ENCODE results near the gene OXLD1.

The OXLD1 gene

GRCh38 chr17:81701288-81702071 is 35.1 kb upstream of the OXLD1 start:
- no peak for DNase-seq (ENCODE audit: low read depth)

- no peak for DNase-seq (ENCODE audit: low read depth)
These were observed 34.2 kb upstream of the OXLD1 start for GRCh38 chr17:81700353-81701287.

GRCh38 chr17:81697261-81698044 is 31.0 kb upstream of the OXLD1 start:
- no peak for DNase-seq (ENCODE audit: low read depth)

- DNase-seq (ENCODE audit: low read depth) = no peak
These were observed 30.0 kb upstream of the OXLD1 start for GRCh38 chr17:81696218-81696941.

DNA sequence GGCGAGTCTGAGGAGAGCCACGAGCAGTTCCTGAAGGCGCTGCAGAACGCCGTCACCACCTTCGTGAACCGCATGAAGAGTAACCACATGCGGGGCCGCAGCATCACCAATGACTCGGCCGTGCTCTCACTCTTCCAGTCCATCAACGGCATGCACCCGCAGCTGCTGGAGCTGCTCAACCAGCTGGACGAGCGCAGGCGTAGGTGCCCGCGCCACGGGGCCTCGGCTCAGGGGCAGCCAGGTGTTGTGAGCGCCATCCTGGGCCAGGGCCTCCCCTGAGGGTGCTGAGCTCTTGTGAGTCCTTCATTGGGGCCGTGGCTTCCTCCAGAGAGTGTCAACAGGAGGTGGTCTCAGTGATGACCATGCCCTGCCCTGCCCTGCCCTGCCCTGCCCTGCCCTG is 29.4 kb upstream of the OXLD1 start:
- no peak for DNase-seq (ENCODE audit: low read depth)

DNA sequence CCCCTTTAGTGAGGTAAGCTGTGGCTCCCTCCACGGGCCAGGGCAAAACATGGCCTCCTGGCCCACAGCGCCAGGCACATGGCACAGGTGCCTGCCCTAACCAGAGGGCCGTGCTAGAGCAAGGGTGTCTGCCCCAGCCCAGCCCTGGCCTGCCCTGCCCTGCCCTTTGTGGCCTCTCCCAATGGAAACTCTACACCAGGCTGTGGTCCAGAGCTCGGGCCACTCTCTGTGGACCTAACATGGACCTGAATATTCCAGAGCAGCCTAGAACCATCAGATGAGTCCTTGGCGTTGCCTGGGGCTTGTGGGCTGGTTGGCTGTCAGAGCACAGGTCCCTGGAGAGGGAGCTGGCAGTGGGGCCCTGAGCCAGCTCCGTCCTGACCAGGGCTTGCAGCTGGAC is 28.8 kb upstream of the OXLD1 start:
- DNase-seq (ENCODE audit: low read depth) = no peak

DNA sequence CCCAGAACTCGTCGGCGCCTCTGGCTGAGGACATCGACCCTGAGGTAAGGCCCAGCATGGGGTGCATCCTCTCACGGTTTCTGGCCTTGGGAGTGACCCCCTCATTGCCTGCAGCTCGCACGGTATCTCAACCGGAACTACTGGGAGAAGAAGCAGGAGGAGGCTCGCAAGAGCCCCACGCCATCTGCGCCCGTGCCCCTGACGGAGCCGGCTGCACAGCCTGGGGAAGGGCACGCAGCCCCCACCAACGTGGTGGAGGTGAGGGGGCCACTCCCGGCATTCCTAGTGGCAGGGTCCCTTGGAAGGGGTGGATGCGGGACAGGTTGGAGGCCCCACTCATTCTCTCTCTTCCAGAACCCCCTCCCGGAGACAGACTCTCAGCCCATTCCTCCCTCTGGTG is 28.4 kb upstream of the OXLD1 start:
- DNase-seq (ENCODE audit: low read depth) = no peak

- no peak for DNase-seq (ENCODE audit: low read depth)
These were observed 27.3 kb upstream of the OXLD1 start for GRCh38 chr17:81693509-81694210.

DNA sequence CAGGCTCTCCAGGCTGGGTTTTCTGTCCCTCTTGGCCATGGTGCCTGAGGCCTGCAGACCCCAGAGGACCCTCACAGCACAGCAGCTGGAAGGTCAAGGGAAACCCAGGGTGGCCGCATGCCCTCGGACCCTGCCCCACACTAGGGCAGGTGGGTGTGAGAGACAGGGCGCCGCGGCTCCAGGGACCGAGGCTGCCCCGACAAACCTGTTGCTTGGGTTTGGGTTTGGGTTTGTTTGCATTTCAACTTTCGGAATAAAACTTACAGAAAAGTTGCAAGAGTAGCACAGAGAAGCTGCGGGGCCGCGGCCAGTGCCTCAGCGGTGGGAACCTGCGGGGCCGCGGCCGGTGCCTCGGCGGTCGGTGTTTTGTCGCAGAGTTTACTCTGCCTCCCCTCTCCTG is 25.2 kb upstream of the OXLD1 start:
- DNase-seq (ENCODE audit: low read depth) = no peak

DNA sequence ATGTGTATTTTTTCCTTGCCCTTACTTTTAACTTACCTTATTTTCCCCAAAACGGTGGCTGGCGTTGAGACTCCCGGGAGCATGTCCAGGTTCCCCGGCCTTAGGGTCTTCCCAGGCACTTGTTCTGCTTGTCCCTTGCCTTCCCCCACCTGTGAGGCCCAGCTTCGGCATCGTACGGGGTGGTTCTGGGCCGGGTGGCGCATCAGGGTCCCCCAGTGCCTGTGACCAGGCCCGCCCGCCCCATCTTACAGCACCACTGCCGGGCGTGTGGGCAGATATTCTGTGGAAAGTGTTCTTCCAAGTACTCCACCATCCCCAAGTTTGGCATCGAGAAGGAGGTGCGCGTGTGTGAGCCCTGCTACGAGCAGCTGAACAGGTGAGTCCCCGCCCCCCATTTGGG is 24.8 kb upstream of the OXLD1 start:
- DNase-seq (ENCODE audit: low read depth) = no peak

DNA sequence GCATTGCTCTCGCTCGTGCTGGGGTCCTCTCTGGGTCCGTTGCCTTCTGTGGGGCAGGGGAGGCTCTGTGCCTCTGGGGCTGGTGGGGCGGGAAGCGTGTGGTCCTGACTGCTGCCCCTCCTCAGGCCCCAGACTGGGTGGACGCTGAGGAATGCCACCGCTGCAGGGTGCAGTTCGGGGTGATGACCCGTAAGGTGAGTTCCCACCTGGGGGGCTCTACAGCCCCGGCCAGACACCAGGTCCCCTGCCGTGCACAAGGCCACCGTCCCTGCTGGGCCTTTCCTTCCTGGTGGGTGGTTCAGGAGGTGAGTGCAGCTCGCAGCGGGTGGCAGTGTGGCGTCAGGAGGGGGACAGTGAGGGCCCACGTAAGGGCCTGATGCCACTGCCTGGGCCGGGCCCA is 24.1 kb upstream of the OXLD1 start:
- no peak for DNase-seq (ENCODE audit: low read depth)

DNA sequence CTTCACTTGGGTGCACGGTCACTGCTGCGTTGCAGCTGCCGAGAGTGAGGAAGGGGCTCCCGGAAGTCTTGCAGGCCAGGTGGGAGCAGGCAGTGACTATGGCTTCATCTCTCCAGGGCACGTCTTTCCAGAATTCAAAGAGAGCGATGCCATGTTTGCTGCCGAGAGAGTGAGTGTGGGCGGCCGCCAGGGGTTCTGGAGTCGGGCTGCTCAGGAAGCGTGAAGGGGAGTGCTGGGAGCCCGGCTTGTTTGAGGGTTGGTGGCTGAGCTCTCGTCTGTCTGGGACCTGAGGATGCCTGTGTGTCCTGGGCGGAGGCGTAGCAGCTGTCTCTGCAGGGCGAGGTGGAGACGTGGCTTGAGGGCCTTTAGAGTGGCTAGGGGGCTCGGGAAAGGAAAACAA is 23.7 kb upstream of the OXLD1 start:
- DNase-seq (ENCODE audit: low read depth) = no peak

DNA sequence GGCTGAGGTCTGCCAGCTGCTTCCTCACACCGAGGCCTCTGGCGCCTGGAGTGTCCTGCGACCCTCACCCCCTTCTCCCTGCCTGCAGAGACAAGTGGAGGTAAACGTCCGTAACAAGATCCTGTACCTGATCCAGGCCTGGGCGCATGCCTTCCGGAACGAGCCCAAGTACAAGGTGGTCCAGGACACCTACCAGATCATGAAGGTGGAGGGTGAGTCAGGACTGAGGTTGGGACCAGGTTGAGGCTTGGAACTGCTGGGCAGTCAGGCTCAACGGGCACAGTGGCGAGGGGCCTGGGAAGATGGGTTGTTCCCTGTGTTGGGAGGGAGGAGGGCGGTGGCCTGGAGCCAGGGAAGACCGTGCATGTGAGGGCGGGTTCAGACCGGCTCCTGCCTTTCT is 22.2 kb upstream of the OXLD1 start:
- DNase-seq (ENCODE audit: low read depth) = no peak

- DNase-seq (ENCODE audit: low read depth) = no peak
These were observed 21.6 kb upstream of the OXLD1 start for GRCh38 chr17:81687770-81688541.

- no peak for DNase-seq (ENCODE audit: low read depth)
These were observed 20.2 kb upstream of the OXLD1 start for GRCh38 chr17:81686614-81687013.

GRCh38 chr17:81685108-81685507 is 18.7 kb upstream of the OXLD1 start:
- DNase-seq (ENCODE audit: low read depth) = no peak

DNA sequence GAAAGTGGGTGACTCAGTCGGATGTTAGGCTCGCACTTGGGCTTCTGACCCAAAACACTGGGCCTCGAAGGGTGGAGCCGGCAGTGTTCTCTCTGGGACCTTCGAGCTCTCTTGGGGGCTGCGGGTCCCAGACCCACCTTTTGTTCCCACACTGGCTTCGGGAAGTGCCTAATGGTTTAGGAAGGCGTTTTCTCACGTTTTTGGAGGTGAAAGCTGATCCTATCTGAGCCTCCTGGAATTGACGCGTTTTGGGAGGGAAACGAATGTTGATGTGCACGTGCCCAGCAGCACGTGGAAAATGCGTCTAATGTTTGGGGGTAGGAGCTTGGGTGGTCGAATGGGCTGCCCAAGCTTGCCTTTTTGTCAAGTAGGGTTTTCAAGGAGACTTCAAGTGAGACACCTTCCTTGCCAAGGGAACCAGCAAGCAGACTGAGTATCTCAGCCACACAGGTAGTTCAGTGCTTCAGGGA is 18.1 kb upstream of the OXLD1 start:
- no peak for DNase-seq (ENCODE audit: low read depth)

GRCh38 chr17:81683584-81684441 is 17.4 kb upstream of the OXLD1 start, which contains the start of the genes ARL16 and HGS:
ARL16 (minus strand) TSS chr17:81683797; CDS start chr17:81683753, 44 bp downstream.
HGS (plus strand) TSS chr17:81684011; CDS start chr17:81684067, 56 bp downstream.
- peak; percentile 94 for DNase-seq (ENCODE audit: low read depth)

GRCh38 chr17:81683208-81683583 is 16.8 kb upstream of the OXLD1 start:
- no peak for DNase-seq (ENCODE audit: low read depth)

Measured in stimulated activated CD8-positive, alpha-beta memory T cell treated with anti-CD3 and anti-CD28 coated beads, Interleukin-15, amount 100 ng/mL, for 24 hours (primary cell).